WTC11 (cell line): ENCODE results near the gene NDUFS6. TPM values are rescaled to one million over a fixed set of nuclear protein-coding genes. Genes with fewer than 3 reads are reported as not detected.

Experiments used
- ATAC-seq: fragments of 200-7000 bp; cut with Tn5 transposase; 2 replicates; pipeline ENCODE4 v1.10.0; 2021; ENCODE audit warnings: mild to moderate bottlenecking, moderate library complexity
- CTCF ChIA-PET: fragments of 300-600 bp; sonication (Branson Sonifier 250); formaldehyde crosslinking; loops from one replicate; lab custom pipeline; 2021; ENCODE audit warnings: antibody characterized with exemption; lab: Charles Lee
- POLR2A ChIA-PET: fragments of 350-600 bp; sonication (Branson Sonifier 250); formaldehyde crosslinking; loops from one replicate; lab custom pipeline; 2021; ENCODE audit warnings: antibody characterized with exemption; lab: Charles Lee
- DNase-seq: peaks from one replicate; pipeline ENCODE4 v3.0.0; 2021; ENCODE audit warnings: low spot score
- H3K27ac Mint-ChIP-seq: 2 replicates; pipeline ENCODE4 v1.8.0; 2021; ENCODE audit warnings: mixed read lengths
- H3K27me3 Mint-ChIP-seq: 2 replicates; pipeline ENCODE4 v1.8.0; 2021; ENCODE audit warnings: low read depth, mild to moderate bottlenecking, moderate library complexity, mixed read lengths
- H3K36me3 Mint-ChIP-seq: 2 replicates; pipeline ENCODE4 v1.8.0; 2021; ENCODE audit warnings: mixed read lengths
- H3K4me1 Mint-ChIP-seq: 2 replicates; pipeline ENCODE4 v1.8.0; 2022; ENCODE audit warnings: mixed read lengths
- H3K4me3 Mint-ChIP-seq: 2 replicates; pipeline ENCODE4 v1.8.0; 2021; ENCODE audit warnings: mild to moderate bottlenecking, moderate library complexity, mixed read lengths
- H3K9me3 Mint-ChIP-seq: 2 replicates; pipeline ENCODE4 v1.8.0; 2021; ENCODE audit warnings: mixed read lengths
- ATF2 ChIP-seq: sonication (generic); formaldehyde crosslinking; IDR thresholded peaks from 2 replicates; pipeline ENCODE4 v1.8.1; 2022; ENCODE audit warnings: low read depth, missing genetic modification reagents, borderline replicate concordance
- ATF6 ChIP-seq: sonication (generic); formaldehyde crosslinking; IDR thresholded peaks from 2 replicates; pipeline ENCODE4 v1.8.1; 2023; ENCODE audit warnings: mild to moderate bottlenecking, missing genetic modification reagents
- CBFB ChIP-seq: sonication (generic); formaldehyde crosslinking; IDR thresholded peaks from 2 replicates; pipeline ENCODE4 v1.8.1; 2022; ENCODE audit warnings: mild to moderate bottlenecking, low read depth, missing genetic modification reagents
- E2F4 ChIP-seq: sonication (generic); formaldehyde crosslinking; IDR thresholded peaks from 2 replicates; pipeline ENCODE4 v1.8.1; 2022; ENCODE audit warnings: low read depth, mild to moderate bottlenecking, moderate library complexity, missing genetic modification reagents, borderline replicate concordance
- E2F5 ChIP-seq: sonication (generic); formaldehyde crosslinking; IDR thresholded peaks from 2 replicates; pipeline ENCODE4 v1.8.1; 2022; ENCODE audit warnings: mild to moderate bottlenecking, moderate library complexity, missing genetic modification reagents
- ELF4 ChIP-seq: sonication (generic); formaldehyde crosslinking; IDR thresholded peaks from 2 replicates; pipeline ENCODE4 v1.8.1; 2022; ENCODE audit warnings: low read depth, mild to moderate bottlenecking, moderate library complexity, missing genetic modification reagents
- ERG ChIP-seq: fragments of 250-450 bp; sonication (Bioruptor Pico); IDR thresholded peaks from 2 replicates; pipeline ENCODE4 v1.8.0; 2021; ENCODE audit warnings: mild to moderate bottlenecking
- FOXP4 ChIP-seq: sonication (generic); formaldehyde crosslinking; IDR thresholded peaks from 2 replicates; pipeline ENCODE4 v1.8.0; 2022; ENCODE audit warnings: mild to moderate bottlenecking, missing genetic modification reagents
- HMGXB4 ChIP-seq: sonication (generic); formaldehyde crosslinking; IDR thresholded peaks from 2 replicates; pipeline ENCODE4 v1.8.1; 2023; ENCODE audit warnings: mild to moderate bottlenecking, moderate library complexity, missing genetic modification reagents
- JAZF1 ChIP-seq: fragments of 250-450 bp; sonication (Bioruptor Pico); IDR thresholded peaks from 2 replicates; pipeline ENCODE4 v1.9.0; 2021; ENCODE audit warnings: moderate library complexity, mild to moderate bottlenecking, inconsistent platforms
- KAT7 ChIP-seq: sonication (generic); formaldehyde crosslinking; IDR thresholded peaks from 2 replicates; pipeline ENCODE4 v1.8.1; 2023; ENCODE audit warnings: missing genetic modification reagents, mild to moderate bottlenecking, borderline replicate concordance
- MLX ChIP-seq: sonication (generic); formaldehyde crosslinking; IDR thresholded peaks from 2 replicates; pipeline ENCODE4 v1.8.1; 2023; ENCODE audit warnings: mild to moderate bottlenecking, missing genetic modification reagents, moderate library complexity
- NFATC4 ChIP-seq: fragments of 250-450 bp; sonication (Bioruptor Pico); IDR thresholded peaks from 2 replicates; pipeline ENCODE4 v1.9.0; 2021; ENCODE audit warnings: mild to moderate bottlenecking
- STAT6 ChIP-seq: sonication (generic); formaldehyde crosslinking; conservative IDR thresholded peaks from 2 replicates; pipeline ENCODE4 v1.8.1; 2023; ENCODE audit warnings: mild to moderate bottlenecking, low read depth, missing genetic modification reagents, moderate library complexity
- USF1 ChIP-seq: sonication (generic); formaldehyde crosslinking; IDR thresholded peaks from 2 replicates; pipeline ENCODE4 v1.8.0; 2022; ENCODE audit warnings: mild to moderate bottlenecking, missing genetic modification reagents
- ZNF219 ChIP-seq: sonication (generic); formaldehyde crosslinking; IDR thresholded peaks from 2 replicates; pipeline ENCODE4 v1.8.0; 2023; ENCODE audit warnings: missing genetic modification reagents, mild to moderate bottlenecking, borderline replicate concordance
- ZNF317 ChIP-seq: sonication (generic); formaldehyde crosslinking; IDR thresholded peaks from 2 replicates; pipeline ENCODE4 v1.8.1; 2023; ENCODE audit warnings: low read depth, mild to moderate bottlenecking, moderate library complexity, missing genetic modification reagents, borderline replicate concordance
- ZNF425 ChIP-seq: fragments of 250-450 bp; sonication (Bioruptor Pico); conservative IDR thresholded peaks from 2 replicates; pipeline ENCODE4 v1.9.0; 2021; ENCODE audit warnings: mild to moderate bottlenecking
- total RNA-seq: library from RNA; stranded (reverse); gene quantifications from 3 replicates; pipeline ENCODE4 v1.2.3, GENCODE V29; 2021

Gene NDUFS6
- total RNA-seq, 1 experiment from 2014 or later: 84.3 TPM

- Mint-ChIP-seq H3K9me3 (no peaks in the 10 kb centered on the region), H3K27ac (no peak overlapping the region), H3K36me3 (peaks cover 55% of the 10 kb centered on the region), H3K4me3 (no peak overlapping the region), H3K4me1 (peaks cover 13% of the 10 kb centered on the region), H3K27me3 (no peaks in the 10 kb centered on the region)
- ATAC-seq (no peak), DNase-seq (no peak)
- POLR2A ChIA-PET: interaction anchor here (1.0 kb wide), 1 partner anchor 23 kb away, joined by 4 read pairs; no protein-coding TSS in a partner anchor
- CTCF ChIA-PET: no interaction called here
- TF ChIP-seq ZNF425 (CRISPR knock-in tag) (no peak), ZNF317 (CRISPR knock-in tag) (no peak), E2F5 (CRISPR knock-in tag) (no peak), ZNF219 (no peak), ATF6 (no peak), ELF4 (CRISPR knock-in tag) (no peak), MLX (CRISPR knock-in tag) (no peak), HMGXB4 (CRISPR knock-in tag) (no peak), NFATC4 (CRISPR knock-in tag) (no peak), STAT6 (CRISPR knock-in tag) (no peak), USF1 (CRISPR knock-in tag) (no peak), ERG (CRISPR knock-in tag) (no peak), CBFB (CRISPR knock-in tag) (no peak), E2F4 (CRISPR knock-in tag) (no peak), JAZF1 (CRISPR knock-in tag) (no peak), FOXP4 (no peak), KAT7 (CRISPR knock-in tag) (no peak), ATF2 (CRISPR knock-in tag) (no peak)
Observed at GRCh38 chr5:1804001-1804690, 2.9 kb downstream of the NDUFS6 start.
